ENCODE data around the gene DRAM1. TPM values are rescaled to one million over a fixed set of nuclear protein-coding genes. Genes with fewer than 3 reads are reported as not detected.

The DRAM1 gene
- total RNA-seq, 1 experiment from 2014 or later, result 12.4 TPM

DNA sequence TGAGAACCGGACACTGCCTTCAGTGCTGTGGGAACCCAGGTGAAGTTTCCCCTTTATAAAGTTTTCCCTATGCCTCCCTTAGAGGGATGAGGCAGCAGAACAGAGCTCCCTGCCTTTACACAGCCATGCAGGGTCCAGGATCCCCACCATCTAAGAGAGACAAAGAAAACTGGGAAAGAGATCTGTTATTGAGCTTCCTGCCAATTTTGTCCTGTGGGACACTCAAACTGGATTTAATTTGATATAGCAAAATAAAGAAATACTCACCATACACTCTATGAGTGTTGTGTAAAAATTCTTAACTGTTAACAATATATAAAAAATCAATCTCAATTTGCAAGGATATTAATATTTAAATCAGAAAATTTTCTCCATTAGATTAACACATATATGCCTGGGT is 69.9 kb downstream of the DRAM1 start:
- no peak for DNase-seq (ENCODE audit: low read depth in 1 of 2, low spot score in 2 of 2)
- Histone ChIP-seq H3K27ac (no peak overlapping the region), H3K4me1 (replicated peaks) (peaks cover 12% of the 10 kb centered on the region), H3K36me3 (no peaks in the 10 kb centered on the region), H3K4me3 (no peak overlapping the region), H3K27me3 (replicated peaks) (no peaks in the 10 kb centered on the region; the same call in 1 of the 2 replicates), H3K9me3 (replicated peaks) (no peaks in the 10 kb centered on the region)

DNA sequence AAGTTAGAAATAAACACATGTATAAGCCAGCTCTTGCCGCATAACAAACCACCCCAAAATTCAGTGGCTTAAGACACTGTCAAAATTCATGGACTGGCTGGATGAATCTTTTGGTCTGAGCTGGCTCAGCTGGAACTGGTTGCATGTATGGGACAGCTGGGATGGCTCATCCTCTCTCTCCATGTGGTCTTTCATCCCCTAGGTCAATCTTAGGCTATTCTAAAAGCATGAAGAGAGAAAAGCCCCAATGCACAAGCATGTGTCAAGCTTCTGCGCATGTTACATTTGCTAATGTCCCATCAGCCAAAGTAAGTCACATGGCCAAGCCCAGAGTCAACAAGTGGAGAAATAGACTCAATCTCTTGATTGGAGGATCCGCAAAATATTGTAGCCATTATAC is 71.0 kb downstream of the DRAM1 start:
- Histone ChIP-seq H3K27me3 (replicated peaks) (no peaks in the 10 kb centered on the region; the same call in 1 of the 2 replicates), H3K9me3 (replicated peaks) (no peaks in the 10 kb centered on the region), H3K27ac (no peak overlapping the region), H3K4me1 (replicated peaks) (peaks cover 12% of the 10 kb centered on the region), H3K36me3 (no peaks in the 10 kb centered on the region), H3K4me3 (no peak overlapping the region)
- DNase-seq (ENCODE audit: low read depth in 1 of 2, low spot score in 2 of 2), result no peak

DNA sequence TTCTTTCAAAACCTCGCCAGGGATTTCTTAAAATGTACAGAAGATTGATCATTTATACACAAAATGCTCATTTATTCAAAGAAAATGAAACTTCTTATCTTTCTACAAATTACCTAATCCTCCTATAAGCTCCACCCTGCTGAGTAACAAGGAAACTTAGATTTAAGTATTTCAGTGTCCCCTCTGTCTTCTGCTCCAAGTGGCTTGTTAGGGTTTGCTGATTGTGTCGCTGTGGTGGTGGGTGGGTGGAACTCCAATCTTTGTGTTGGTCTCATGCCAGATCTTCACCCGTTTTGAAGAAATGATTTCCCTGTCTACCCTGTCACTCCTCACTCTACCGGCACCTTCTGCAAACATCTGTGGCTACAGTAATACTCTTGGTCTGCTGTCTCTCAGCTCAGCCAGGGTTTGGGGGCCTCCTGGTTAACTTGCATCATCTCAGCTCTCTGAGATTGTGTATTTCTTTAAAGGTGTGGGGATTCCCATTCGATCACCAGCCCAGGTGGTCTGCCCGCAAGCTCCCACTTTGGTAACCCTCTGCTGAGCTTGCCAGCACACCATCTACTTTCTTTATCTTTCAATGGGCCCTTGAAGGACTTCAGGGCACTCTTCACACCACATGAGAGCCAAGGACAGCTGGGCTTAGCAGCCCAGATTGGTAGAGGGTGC is 73.8 kb downstream of the DRAM1 start:
- Histone ChIP-seq H3K27ac (no peak overlapping the region), H3K27me3 (replicated peaks) (no peaks in the 10 kb centered on the region), H3K9me3 (replicated peaks) (no peaks in the 10 kb centered on the region; the same call in 1 of the 2 replicates), H3K36me3 (no peaks in the 10 kb centered on the region), H3K4me1 (replicated peaks) (peaks cover 4% of the 10 kb centered on the region), H3K4me3 (no peak overlapping the region)
- DNase-seq (ENCODE audit: low read depth in 1 of 2, low spot score in 2 of 2), result no peak

DNA sequence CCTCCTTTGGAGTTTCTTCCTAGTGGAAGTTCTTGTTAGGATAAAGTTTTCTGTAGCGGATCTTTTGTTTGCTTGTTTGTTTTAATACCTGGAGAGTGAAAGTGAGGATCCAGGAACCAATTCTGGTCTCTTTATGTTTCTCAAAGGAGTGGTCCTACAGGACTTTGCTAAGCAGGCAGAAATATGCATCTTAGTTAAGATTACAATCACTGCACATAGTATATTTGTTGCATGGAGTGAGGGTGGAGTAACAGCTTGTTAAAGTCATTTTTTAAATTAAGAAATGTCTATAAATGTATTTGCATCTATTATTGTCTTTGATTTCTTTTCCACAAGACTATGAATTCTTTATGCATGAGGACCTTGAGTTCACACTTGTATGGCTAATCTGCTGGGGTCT is 76.7 kb downstream of the DRAM1 start:
- Histone ChIP-seq H3K4me3 (no peak overlapping the region), H3K36me3 (no peaks in the 10 kb centered on the region), H3K27ac (no peak overlapping the region), H3K9me3 (replicated peaks) (no peaks in the 10 kb centered on the region; the same call in 1 of the 2 replicates), H3K4me1 (replicated peaks) (no peaks in the 10 kb centered on the region), H3K27me3 (replicated peaks) (no peaks in the 10 kb centered on the region)
- no peak for DNase-seq (ENCODE audit: low read depth in 1 of 2, low spot score in 2 of 2)

DNA sequence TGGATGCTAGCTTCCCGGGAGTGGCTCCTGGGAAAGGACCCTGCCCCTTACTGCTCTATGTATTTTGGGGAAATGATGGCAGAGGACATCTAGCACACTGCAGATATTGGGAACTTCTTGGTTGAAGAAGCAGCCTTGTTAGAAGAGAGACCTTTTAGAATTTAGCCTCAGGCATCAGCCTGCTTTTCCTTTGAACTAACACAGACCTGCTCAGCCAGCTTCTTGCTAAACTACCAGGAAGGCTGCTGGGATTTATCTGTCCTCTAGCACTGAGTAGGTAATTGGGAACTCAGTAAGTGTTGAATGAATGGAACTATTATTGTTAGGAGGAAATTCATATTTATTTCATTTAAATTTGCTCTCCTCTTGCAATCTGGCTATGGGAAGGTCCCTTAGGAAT is 77.3 kb downstream of the DRAM1 start:
- Histone ChIP-seq H3K36me3 (no peaks in the 10 kb centered on the region), H3K4me1 (replicated peaks) (no peaks in the 10 kb centered on the region), H3K27ac (no peak overlapping the region), H3K27me3 (replicated peaks) (no peaks in the 10 kb centered on the region), H3K4me3 (no peak overlapping the region), H3K9me3 (replicated peaks) (no peaks in the 10 kb centered on the region; the same call in 1 of the 2 replicates)
- DNase-seq (ENCODE audit: low read depth in 1 of 2, low spot score in 2 of 2), result no peak

DNA sequence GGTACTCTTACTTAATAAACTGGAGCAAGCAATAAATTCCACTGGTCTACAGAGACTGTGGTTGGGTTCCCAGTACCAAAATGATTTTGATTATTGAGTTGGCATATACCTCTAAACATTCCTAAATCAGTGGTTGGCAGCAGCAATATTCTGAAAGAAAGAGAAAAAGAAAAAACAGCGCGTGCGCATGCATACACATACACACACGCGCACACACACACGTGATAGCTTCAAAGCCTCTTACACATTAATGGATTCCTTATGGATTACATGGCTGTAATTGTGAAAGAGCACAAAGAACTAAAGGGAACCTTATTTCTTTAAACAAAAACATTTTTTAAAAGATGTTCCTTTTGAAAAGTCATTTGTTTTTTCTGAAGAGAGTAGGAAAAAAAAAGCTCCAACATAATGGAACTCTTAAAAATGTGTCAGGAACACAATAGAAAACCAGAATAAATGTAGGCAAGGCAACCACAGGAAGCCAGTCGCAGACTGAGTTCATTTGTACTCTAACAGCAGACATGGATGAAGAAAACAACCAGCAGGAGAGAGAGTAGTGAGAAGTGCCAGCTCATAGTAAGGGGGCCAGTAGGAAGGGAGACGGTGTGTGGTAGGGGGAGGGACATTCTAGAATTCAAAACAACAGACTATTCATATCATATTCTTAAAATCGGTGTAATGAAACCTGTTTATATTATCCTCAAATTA is 80.0 kb downstream of the DRAM1 start:
- DNase-seq (ENCODE audit: low read depth in 1 of 2, low spot score in 2 of 2), result no peak
- H3K9me3 ChIP-seq (replicated peaks), result no peaks in the 10 kb centered on the region; the same call in 1 of the 2 replicates
- no peak overlapping the region for H3K27ac ChIP-seq
- no peaks in the 10 kb centered on the region for H3K4me1 ChIP-seq (replicated peaks)
- no peaks in the 10 kb centered on the region for H3K27me3 ChIP-seq (replicated peaks)
- H3K4me3 ChIP-seq, result no peak overlapping the region
- no peaks in the 10 kb centered on the region for H3K36me3 ChIP-seq

DNA sequence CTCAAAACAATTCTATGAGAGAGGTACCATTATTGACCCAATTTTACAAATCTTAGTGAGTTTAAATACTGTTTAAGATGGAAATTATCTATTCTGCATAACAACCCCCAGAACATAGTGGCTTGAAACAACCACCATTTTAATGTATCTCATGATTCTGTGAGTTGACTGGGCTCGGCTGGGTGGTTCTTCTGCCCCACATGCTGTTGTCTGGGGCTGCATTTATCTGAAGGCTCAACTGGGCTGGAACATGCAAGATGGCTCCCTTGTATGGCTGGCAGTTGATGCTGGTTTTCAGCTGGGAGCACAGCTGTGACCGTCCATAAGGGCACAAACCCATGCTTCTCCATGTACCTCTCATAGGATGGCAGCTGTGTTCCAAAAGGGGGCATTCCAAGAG is 82.2 kb downstream of the DRAM1 start:
- Histone ChIP-seq H3K36me3 (no peaks in the 10 kb centered on the region), H3K4me3 (no peak overlapping the region), H3K27me3 (replicated peaks) (no peaks in the 10 kb centered on the region), H3K4me1 (replicated peaks) (no peaks in the 10 kb centered on the region), H3K9me3 (replicated peaks) (no peaks in the 10 kb centered on the region), H3K27ac (no peak overlapping the region)
- DNase-seq (ENCODE audit: low read depth in 1 of 2, low spot score in 2 of 2), result no peak

DNA sequence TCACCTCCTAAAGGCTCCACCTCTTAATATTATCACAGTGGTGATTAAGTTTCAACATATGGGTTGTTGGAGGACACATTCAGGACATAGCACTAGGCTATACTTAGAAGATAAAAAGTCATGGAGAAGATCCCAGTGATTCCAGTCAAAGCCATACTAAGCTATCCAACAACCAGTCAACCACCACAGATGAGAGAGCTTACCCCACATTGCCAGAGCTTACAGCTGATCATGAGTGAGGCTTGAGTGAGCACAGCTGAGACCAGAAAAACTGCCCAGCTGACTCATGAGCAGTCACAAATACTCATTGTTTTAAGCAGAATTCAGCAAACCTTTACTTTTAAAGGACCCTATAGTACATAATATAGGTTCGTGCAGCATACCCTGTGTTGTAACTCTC is 85.1 kb downstream of the DRAM1 start:
- Histone ChIP-seq H3K4me1 (replicated peaks) (no peaks in the 10 kb centered on the region), H3K9me3 (replicated peaks) (no peaks in the 10 kb centered on the region), H3K27ac (no peak overlapping the region), H3K4me3 (no peak overlapping the region), H3K36me3 (no peaks in the 10 kb centered on the region), H3K27me3 (replicated peaks) (no peaks in the 10 kb centered on the region)
- DNase-seq (ENCODE audit: low read depth in 1 of 2, low spot score in 2 of 2), result no peak

DNA sequence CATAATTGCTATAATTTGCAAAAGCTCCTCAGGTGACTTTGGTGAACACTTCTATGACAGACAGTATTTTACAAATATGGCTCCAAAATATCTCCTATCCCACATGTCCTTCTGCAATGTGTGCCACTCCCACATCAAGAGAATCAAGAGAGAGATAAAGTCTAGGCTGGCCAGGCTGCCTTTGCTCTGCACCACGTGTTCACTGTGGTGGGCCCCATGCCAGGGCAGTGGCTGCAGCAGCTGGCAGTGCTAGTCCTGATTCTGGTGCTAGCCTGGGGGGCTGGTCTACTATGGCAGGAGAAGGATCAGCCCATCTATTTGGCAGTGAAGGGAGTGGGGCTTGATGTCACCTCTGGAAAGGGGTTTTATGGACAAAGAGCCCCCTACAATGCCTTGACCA is 86.3 kb downstream of the DRAM1 start:
- no peak for DNase-seq (ENCODE audit: low read depth in 1 of 2, low spot score in 2 of 2)
- Histone ChIP-seq H3K9me3 (replicated peaks) (no peaks in the 10 kb centered on the region), H3K27me3 (replicated peaks) (no peaks in the 10 kb centered on the region), H3K4me3 (no peak overlapping the region), H3K36me3 (no peaks in the 10 kb centered on the region), H3K4me1 (replicated peaks) (no peaks in the 10 kb centered on the region), H3K27ac (no peak overlapping the region)

DNA sequence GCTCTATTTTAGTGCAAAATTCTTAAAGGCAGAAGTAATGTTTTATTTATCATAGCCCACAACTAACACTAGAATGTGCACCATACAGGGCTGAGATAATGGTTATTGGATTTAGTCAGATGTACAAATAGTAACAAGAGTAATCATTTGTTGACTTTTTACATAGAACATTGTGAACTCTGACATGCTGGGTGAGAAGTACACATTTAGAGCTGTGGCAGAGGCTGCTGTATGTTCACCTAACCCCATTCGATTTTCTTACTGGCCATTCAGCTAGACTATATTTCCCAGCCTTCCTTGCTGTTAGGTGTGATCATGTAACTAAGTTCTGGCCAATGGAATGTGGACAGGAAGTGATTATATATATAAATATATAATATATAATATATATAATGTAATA is 89.1 kb downstream of the DRAM1 start:
- H3K4me3 ChIP-seq, result no peak overlapping the region
- no peak for DNase-seq (ENCODE audit: low read depth in 1 of 2, low spot score in 2 of 2)

DNA sequence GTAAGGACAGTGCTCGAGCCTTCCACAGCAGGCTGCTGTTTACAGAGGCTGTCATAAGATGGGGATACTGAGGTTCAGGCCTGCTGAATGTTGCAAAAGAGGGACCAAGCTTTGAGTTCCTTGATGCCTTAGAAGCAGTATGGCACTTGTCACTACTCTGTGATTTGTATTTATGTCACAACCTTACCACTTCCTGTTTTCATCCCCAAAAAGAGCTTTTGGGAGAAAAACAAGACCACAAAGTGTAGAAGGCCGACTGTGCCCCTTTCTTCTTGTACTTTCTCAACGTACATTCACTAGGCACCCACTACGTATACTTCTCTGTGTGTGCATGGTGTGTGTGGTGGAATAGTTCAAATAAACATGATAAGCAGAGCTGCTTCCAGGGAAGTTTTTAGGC is 90.1 kb downstream of the DRAM1 start:
- H3K27me3 ChIP-seq (replicated peaks), result no peaks in the 10 kb centered on the region
- DNase-seq (ENCODE audit: low read depth in 1 of 2, low spot score in 2 of 2), result no peak
- no peak overlapping the region for H3K27ac ChIP-seq

More for the DNA sequence above, 89.1 kb downstream of the DRAM1 start:
- H3K36me3 ChIP-seq, result no peaks in the 10 kb centered on the region
- H3K4me1 ChIP-seq (replicated peaks), result no peaks in the 10 kb centered on the region
- H3K27me3 ChIP-seq (replicated peaks), result no peaks in the 10 kb centered on the region
- H3K27ac ChIP-seq, result no peak overlapping the region
- H3K9me3 ChIP-seq (replicated peaks), result no peaks in the 10 kb centered on the region

DNA sequence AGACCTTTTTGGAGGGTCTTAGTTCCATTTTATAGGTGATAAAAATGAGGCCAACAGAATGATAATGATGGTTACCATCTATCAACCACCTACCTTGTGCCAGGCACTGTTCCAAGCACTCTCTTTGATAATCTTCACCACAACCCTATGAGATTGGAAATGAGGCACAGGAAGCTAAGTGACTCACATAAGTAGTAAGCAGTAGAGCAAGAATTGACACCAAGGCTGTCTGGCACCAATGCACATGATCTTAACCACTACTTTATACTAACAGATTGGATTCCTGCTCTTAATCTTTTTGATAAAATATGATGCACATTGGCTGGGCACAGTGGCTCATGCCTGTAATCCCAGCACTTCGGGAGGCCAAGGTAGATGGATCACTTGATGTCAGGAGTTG is 91.4 kb downstream of the DRAM1 start:
- no peak for DNase-seq (ENCODE audit: low read depth in 1 of 2, low spot score in 2 of 2)
- Histone ChIP-seq H3K4me1 (replicated peaks) (no peaks in the 10 kb centered on the region), H3K9me3 (replicated peaks) (no peaks in the 10 kb centered on the region), H3K4me3 (no peak overlapping the region), H3K36me3 (no peaks in the 10 kb centered on the region), H3K27ac (no peak overlapping the region), H3K27me3 (replicated peaks) (no peaks in the 10 kb centered on the region)

More for the DNA sequence above, 90.1 kb downstream of the DRAM1 start:
- Histone ChIP-seq H3K36me3 (no peaks in the 10 kb centered on the region), H3K4me1 (replicated peaks) (no peaks in the 10 kb centered on the region), H3K9me3 (replicated peaks) (no peaks in the 10 kb centered on the region), H3K4me3 (no peak overlapping the region)

All from SJSA1 (cell line).